ENCODE measurements around the gene CNN3. TPM values are rescaled to one million over a fixed set of nuclear protein-coding genes. Genes with fewer than 3 reads are reported as not detected.

The CNN3 gene
- total and polyA plus RNA-seq, 2 of the 4 experiments (the other 2 are of a cell fraction): 249 to 552 TPM

GRCh38 chr1:94864821-94865220 lies 62.1 kb downstream of the CNN3 start:
- peak overlapping the region; percentile 97 for H4K91ac ChIP-seq (ENCODE audit: insufficient read depth, low read depth, low read length)
- TF ChIP-seq RCOR1 (IDR thresholded peaks at IDR 0.05; ENCODE audit: insufficient replicate concordance, low read length): no peak
- no peak for TF ChIP-seq USF2 (IDR thresholded peaks at IDR 0.05; ENCODE audit: low read depth, low read length)
- TF ChIP-seq POLR2A (IDR thresholded peaks at IDR 0.05; ENCODE audit: low read depth, low read length): no peak
- no peak for TF ChIP-seq CEBPB (IDR thresholded peaks at IDR 0.05; ENCODE audit: low read depth, low read length)
- TF ChIP-seq FOS (IDR thresholded peaks at IDR 0.05; ENCODE audit: low read depth, low read length): no peak
- peak overlapping the region; percentile 86 for H3K4me2 ChIP-seq (ENCODE audit: low read depth, low read length)
- peaks cover 25% of the 10 kb centered on the region for H3K9me1 ChIP-seq (ENCODE audit: insufficient read depth, low read length)
- WGBS, 2 experiments (ENCODE audit: extremely low coverage in 2 of 2, insufficient read length in 1 of 2): 70% methylated on average over 2 of the region's 9 CpGs; no CpG with 5 or more reads in 1 of the 2 experiments
- peak overlapping the region; percentile 97 for H2AK5ac ChIP-seq (ENCODE audit: low read depth, low read length)
- H2BK15ac ChIP-seq (ENCODE audit: low read depth, low read length): peak overlapping the region; percentile 100
- peaks cover 32% of the 10 kb centered on the region for H3K4me1 ChIP-seq (ENCODE audit: control insufficient read depth, insufficient read depth, low read length)
- H3K14ac ChIP-seq (replicated peaks; ENCODE audit: low read depth, low read length): peak overlapping the region; percentile 88
- peak overlapping the region; percentile 93 for H2BK20ac ChIP-seq (ENCODE audit: low read depth, low read length)
- peak overlapping the region; percentile 98 for H2BK120ac ChIP-seq (ENCODE audit: low read depth, low read length)
- no peak overlapping the region for H2AK9ac ChIP-seq (replicated peaks; ENCODE audit: low read depth, low read length, poor library complexity)
- H3K23ac ChIP-seq (ENCODE audit: low read depth, low read length): peak overlapping the region; percentile 81; the same call in 1 of the 2 replicates
- peak overlapping the region; percentile 73 to 74 for H4K8ac ChIP-seq (ENCODE audit: low read depth in 2 of 2, low read length in 2 of 2)
- ChIA-PET POLR2A (ENCODE audit: unreplicated experiment) (interaction anchor here (1.1 kb wide), 1 partner anchor 9 kb away, joined by 5 read pairs; no protein-coding TSS in a partner anchor), CTCF (interaction anchor here (0.9 to 4.6 kb wide), 4 partner anchors 10 to 178 kb away, joined by 3 to 26 read pairs (median 6); no protein-coding TSS in a partner anchor)
- dilution Hi-C loops (cut with HindIII; ENCODE audit: low sequenced_read_pairs, unreplicated experiment) (no loop called here), in situ Hi-C loops (cut with MboI; ENCODE audit: low sequenced_read_pairs) (no loop called here), intact Hi-C loops (cut with micrococcal nuclease) (no loop called here)
- H3K4ac ChIP-seq (ENCODE audit: low read depth, low read length): peak overlapping the region; percentile 90
- ATAC-seq (ENCODE audit: low read depth): no peak; the same call in 1 of the 2 replicates
- H3K27ac ChIP-seq (ENCODE audit: insufficient read depth, low read length): peak overlapping the region; percentile 59
- peak overlapping the region; percentile 74 for H2AFZ ChIP-seq (replicated peaks; ENCODE audit: low read length, poor library complexity)
- no peaks in the 10 kb centered on the region for H3K9me3 ChIP-seq (ENCODE audit: control insufficient read depth, insufficient read depth, low read length)
- peak; percentile 39 for DNase-seq
- peak overlapping the region; percentile 55 for H4K5ac ChIP-seq (ENCODE audit: low read depth, low read length)
- H3K36me3 ChIP-seq (ENCODE audit: control insufficient read depth, insufficient read depth, low read length): no peaks in the 10 kb centered on the region
- H3K56ac ChIP-seq (ENCODE audit: extremely low read depth, insufficient read depth, low read length): 0 out of 2 replicates have a peak overlapping the region, but pooled peaks have one; percentile 63
- no peak overlapping the region for H3K4me3 ChIP-seq (ENCODE audit: insufficient read depth, low read depth, low read length)
- no peaks in the 10 kb centered on the region for H4K20me1 ChIP-seq (ENCODE audit: insufficient read depth, low read length)
- H3K18ac ChIP-seq (ENCODE audit: low read depth, low read length): peak overlapping the region; percentile 94
- H3K79me1 ChIP-seq (ENCODE audit: low read depth in 1 of 2, low read length in 2 of 2): peaks cover 0 to 25% of the 10 kb centered on the region in 2 experiments; a peak in 2 of 4 replicates
- 0 out of 2 replicates have a peak overlapping the region, but pooled peaks have one; percentile 0 for H3K9ac ChIP-seq (ENCODE audit: low read depth, low read length)
- BruUV-seq (replicated peaks): no TSS peak
- no peaks in the 10 kb centered on the region for H3K27me3 ChIP-seq (ENCODE audit: control insufficient read depth, insufficient read depth, low read length)
- peak overlapping the region; percentile 98 for H2BK5ac ChIP-seq (ENCODE audit: low read depth, low read length, poor library complexity, severe bottlenecking)

All from IMR-90 (cell line).